Activated naive CD4-positive, alpha-beta T cell treated with Interleukin-2 at 50 U/mL for 16 hours (primary cell): ENCODE measurements around the gene PDE4DIP.
"Not testable (repeated sequence)": the region's sequence is repeated elsewhere in the genome, so short reads cannot be mapped to it uniquely, and the experiment has no call there.

ENCODE experiments used
- DNase-seq: peaks from one replicate; pipeline ENCODE4 v3.0.0-alpha.2; 2020

Gene PDE4DIP

GRCh38 chr1:148989378-148989777, 145.2 kb downstream of the PDE4DIP start:
- not testable (repeated sequence) for DNase-seq

DNA sequence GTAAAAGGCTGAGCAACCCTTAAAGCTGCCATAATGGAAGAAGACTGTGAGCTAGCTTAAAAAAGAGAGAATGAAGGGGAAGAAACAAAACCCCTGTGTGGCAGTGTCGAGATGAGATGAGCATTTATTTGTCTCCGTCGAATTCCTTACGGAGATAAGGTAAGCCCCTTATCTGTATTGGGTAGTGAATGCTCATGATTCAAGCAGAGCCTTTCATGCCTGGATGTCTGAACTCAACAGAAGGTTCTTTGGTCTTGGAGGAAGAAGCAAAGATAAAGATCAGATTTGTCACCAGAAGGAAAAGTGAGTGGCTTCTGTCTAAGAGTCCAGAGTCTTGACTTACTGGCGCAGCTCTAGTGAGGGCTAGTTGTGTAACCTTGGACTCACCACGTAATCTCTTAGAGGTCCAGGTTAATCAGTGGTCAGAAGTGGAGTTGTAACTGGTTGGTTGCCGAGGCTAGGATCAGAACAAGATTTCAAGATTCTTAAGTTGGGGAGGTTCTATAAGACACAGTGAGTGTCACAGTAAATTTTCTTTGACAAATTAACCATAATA, 146.1 kb downstream of the PDE4DIP start:
- not testable (repeated sequence) for DNase-seq

DNA sequence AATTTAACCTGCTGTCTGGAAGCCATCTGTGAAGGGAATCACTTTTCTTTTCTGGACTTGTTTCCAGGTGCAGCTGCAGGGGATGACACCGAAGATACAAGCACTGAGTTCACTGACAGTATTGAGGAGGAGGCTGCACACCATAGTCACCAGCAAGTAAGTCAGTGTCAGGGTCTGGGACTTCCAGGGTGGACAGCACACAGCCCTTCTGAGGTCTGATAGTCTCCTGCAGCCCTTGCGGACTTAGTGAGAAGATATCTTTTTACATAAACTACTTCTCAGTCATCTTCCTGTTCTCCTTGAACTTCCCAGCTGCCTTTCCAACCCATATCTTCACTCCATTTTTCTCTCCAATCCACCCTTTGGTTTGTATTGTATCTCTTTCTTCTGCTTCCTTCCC, 147.6 kb downstream of the PDE4DIP start:
- not testable (repeated sequence) for DNase-seq

GRCh38 chr1:148992364-148992763, 148.1 kb downstream of the PDE4DIP start:
- DNase-seq: not testable (repeated sequence)

DNA sequence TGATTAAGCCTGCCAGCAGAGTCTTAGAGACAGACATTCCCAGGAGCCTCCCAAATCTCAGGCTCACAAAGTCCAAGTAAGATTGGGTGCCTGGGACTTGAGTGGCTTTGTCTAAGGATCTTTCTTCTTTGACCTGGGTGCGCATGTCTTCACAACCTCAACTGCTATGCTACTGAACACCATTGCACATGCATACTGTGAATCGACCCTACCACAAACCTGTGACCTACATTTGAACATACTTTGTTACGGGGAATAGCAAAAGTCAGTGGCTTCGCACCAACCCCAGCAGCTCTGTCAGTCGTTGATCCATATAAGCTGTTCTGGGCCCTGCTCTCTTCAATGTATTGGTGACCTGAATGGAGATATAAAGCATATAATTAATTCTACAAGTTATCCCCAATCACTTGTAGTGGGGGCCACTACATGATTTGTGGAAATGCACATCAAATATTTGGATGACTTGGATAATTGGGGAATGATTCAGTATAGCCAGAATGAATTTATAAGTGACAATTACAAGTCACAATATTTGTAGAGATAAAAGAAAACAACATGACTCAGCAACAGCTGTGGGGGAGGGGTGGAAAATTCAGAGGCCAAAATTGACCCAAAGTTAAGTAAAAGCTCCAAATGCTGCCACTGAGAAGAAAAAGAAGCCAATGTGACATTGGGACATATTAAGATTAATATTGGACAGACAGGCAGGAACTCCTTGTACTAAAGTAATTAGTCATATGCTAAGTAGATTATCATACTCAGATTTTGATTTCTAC, 152.4 kb downstream of the PDE4DIP start:
- peak; percentile 4 for DNase-seq

DNA sequence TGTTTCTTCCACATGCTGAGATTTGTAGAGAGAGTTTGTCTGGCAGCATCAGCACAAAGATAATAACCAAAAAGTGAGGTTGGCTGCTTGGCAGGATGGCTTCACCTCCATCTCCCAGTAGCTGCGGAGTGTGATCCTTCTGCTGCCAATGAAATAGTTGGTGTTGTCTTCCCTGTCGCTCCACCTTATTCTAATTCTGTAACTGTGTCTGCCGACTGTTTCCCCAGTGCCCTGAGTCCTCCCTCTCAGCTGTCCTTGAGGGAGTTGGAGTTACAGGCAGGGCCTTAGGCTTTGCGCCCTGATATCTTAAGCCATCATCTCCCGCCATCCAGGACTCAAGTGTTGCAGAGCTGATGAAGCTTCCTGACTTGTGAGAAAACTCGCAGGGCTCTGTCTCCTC, 153.2 kb downstream of the PDE4DIP start:
- not testable (repeated sequence) for DNase-seq

- not testable (repeated sequence) for DNase-seq
Measured at GRCh38 chr1:149002664-149003063, 158.4 kb downstream of the PDE4DIP start.

DNA sequence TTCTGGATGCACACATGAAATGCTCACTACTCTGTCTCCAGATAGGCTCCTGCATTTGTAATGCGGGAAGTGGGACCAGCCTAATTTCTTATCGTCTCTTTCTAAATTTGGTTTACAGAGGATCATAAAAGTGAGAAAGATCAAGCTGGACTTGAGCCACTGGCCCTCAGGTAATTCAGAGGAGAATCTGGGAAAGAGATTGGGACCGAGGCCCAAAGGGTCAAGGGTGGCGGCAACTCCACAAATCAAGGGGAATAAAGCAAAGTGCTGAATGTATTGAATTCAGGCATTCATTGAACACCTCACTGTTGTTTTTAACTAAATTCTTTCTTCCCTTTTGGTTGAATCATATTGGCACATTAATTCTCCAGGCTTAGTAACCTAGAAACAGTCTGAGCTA, 164.1 kb downstream of the PDE4DIP start:
- DNase-seq: not testable (repeated sequence)

DNA sequence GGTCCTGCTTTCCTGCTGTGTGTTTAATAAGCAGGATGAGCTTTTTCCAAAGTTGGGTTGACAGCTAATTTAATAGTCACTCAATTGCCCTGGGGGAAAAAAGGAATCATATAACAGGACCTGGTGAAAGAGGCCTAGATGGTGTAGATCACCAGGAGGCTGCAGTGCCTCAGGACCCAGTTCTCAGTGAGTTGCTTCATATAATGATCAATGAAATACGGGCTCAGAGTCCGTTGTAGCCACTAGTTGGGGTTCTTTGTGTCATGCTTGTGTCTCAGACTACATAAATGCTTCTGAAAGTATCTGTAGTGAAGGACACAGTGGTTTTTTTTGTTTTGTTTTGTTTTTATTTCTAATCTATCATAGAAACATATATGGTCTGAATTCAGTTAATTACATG, 164.5 kb downstream of the PDE4DIP start:
- DNase-seq: not testable (repeated sequence)

DNA sequence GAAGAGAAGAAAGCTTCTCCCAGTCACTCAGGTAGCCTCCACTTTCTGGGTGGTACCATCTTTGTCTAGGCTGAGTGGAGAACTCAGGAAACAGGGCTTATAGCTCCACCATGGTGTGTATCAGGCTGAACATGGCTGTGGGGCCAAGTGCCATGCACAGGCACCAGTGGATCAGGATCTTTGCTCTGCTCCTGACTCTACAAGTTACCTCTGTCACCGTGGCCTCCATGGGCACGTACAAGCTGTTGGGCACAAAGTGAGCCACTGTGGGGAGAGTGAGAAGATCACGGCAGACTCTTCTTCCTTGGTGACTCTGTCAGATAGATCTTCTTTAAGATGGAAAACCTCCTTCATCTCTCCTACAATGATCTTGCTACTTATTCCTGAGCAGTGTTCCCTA, 165.5 kb downstream of the PDE4DIP start:
- not testable (repeated sequence) for DNase-seq

DNA sequence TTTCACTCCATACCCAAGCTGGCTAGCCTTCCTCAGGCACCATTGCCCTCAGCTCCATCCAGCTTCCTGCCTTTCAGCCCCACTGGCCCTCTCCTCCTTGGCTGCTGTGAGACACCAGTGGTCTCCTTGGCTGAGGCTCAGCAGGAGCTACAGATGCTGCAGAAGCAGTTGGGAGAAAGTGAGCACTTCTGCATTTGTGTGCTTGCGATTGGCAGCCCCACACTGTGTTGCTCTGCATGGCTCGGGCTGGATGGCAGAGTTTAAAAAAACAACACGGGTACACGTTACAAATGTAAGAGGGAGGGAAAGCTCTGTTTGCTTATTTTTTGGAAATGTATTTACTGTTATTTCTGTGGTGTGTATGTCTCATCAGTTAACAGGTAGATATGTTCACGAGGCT, 168.4 kb downstream of the PDE4DIP start:
- DNase-seq: not testable (repeated sequence)

GRCh38 chr1:149013513-149013912, 169.3 kb downstream of the PDE4DIP start:
- not testable (repeated sequence) for DNase-seq

- not testable (repeated sequence) for DNase-seq
Measured at GRCh38 chr1:149015522-149015921, 171.3 kb downstream of the PDE4DIP start.

GRCh38 chr1:149016626-149017025, 172.4 kb downstream of the PDE4DIP start:
- DNase-seq: not testable (repeated sequence)

DNA sequence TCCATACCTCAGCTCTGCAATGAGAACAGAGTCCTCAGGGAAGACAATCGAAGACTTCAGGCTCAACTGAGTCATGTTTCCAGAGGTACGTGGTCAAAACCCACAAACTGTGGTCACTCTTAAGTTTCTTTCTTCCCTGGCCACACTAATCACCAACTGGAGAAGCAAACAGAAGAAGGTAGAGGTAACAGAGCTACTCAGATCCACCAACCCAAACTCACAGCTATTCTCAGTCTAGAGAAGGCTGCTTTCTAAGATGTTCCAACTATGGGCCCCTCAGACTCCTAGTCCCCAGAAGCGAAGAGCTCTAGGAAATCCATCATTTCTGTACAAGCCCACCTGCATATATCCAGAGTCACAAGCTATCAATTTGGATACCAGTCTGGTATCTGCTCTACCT, 174.3 kb downstream of the PDE4DIP start:
- DNase-seq: not testable (repeated sequence)

DNA sequence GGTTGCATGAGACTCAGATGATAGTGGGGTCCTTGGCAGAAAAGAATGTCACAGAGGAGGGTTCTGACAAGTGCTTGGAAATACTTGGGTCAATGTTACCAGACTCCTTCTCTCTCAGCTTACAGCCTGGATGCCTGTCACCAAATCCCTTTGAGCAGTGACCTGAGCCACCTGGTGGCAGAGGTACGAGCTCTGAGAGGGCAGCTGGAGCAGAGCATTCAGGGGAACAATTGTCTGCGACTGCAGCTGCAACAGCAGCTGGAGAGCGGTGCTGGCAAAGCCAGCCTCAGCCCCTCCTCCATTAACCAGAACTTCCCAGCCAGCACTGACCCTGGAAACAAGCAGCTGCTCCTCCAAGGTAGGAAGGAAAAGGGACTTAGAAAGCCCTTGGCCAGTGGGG, 180.1 kb downstream of the PDE4DIP start:
- DNase-seq: not testable (repeated sequence)

- DNase-seq: not testable (repeated sequence)
Measured at GRCh38 chr1:149033916-149034315, 189.7 kb downstream of the PDE4DIP start.

DNA sequence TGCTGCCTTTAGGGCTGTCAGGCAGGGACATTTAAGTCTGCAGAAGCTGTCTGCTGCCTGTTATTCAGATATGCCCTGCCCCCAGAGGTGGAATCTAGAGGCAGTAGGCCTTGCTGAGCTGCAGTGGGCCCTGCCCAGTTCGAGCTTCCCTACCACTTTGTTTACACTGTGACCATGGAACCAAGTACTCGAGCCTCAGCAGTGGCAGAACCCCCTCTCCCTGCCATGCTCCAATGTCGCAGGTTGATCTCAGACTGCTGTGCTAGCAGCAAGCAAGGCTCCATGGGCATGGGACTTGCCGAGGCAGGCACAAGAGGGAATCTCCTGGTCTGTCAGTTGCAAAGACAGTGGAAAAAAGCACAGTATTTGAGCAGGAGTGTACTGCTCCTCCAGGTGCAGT, 198.8 kb downstream of the PDE4DIP start:
- not testable (repeated sequence) for DNase-seq

DNA sequence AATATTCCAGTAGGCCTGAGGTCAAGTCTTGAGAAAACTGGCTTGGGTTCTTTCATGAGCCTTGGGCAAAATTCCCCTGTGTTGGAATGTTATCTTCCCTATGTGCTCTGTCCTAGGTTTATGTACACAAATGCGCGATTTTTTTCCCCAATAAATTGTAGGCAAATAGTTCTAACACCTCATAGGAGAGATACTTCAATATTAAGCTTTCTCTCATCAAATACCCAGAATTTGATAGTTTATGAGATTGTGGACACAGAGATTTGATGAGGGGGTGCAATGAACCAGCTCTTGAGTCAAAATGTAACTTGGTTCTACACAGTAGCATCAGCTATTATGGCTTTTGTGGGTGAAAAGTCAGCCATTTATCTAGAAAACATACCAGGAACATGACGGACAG, 220.4 kb downstream of the PDE4DIP start:
- not testable (repeated sequence) for DNase-seq

DNA sequence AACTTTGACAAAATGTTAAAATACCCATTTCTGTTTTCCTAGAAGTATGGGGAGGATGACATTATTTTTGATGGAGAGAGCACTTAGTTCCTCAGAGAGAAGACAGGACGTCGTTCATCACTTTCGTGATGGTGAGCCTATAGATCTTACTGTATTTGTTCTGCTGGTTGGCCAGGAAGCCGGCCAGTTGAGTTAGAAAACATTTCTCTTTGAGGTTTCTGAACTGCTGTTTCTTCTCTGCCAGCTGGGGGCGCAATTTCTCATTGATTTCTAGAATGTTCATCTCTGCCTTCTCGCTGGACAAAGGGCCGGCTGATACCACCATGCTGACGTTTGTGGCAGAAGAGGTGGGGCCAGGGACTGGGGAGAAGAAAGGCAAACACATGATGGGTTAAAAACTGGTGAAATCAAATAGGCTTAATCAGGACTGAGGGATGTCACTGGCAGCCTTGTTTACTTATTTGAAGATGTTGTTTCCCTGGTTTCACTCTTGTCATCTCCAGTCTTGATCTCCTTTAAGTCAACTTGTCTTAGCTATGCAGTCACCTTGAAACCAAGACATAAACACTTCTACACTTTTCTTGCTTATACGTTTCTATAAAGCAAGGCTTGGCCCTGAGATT, 231.4 kb downstream of the PDE4DIP start:
- DNase-seq: not testable (repeated sequence)
